Measurements from ENCODE around the gene PCID2. TPM values are rescaled to one million over a fixed set of nuclear protein-coding genes. Genes with fewer than 3 reads are reported as not detected.
"Not testable (repeated sequence)": the region's sequence is repeated elsewhere in the genome, so short reads cannot be mapped to it uniquely, and the experiment has no call there.

Gene PCID2
- 10 to 100 TPM; 24.9 to 42.1 (median 36.8) TPM for total RNA-seq

GRCh38 chr13:113208421-113209335, at the start of gene PCID2:
Gene PCID2, minus strand, starts transcription at chr13:113208669. Its CDS starts 35 bp downstream, at chr13:113208634.
- peaks cover 0 to 46% (median 11%) of the 10 kb centered on the region in 4 donors for H3K4me1 ChIP-seq
- no peaks in the 10 kb centered on the region for H3K9me3 ChIP-seq
- H3K27ac ChIP-seq = peak within 1 kb of the TSS; percentile 98 to 100 (median 98)
- peak; percentile 89 to 95 (median 95) for DNase-seq
- no peaks in the 10 kb centered on the region for H3K27me3 ChIP-seq
- peaks cover 0 to 11% (median 0%) of the 10 kb centered on the region in 3 donors for H3K36me3 ChIP-seq
- TF ChIP-seq POLR2A (IDR thresholded peaks at IDR 0.05) (peak; percentile 66 to 69), CTCF (IDR thresholded peaks at IDR 0.05) (no peak)
- peak within 1 kb of the TSS; percentile 69 to 98 (median 84) for H3K4me3 ChIP-seq

- peaks cover 0 to 84% (median 0%) of the 10 kb centered on the region in 3 donors for H3K36me3 ChIP-seq
- not testable (repeated sequence) for H3K27ac ChIP-seq, H3K9me3 ChIP-seq, H3K4me1 ChIP-seq, H3K4me3 ChIP-seq, H3K27me3 ChIP-seq, DNase-seq
These were observed 49.4 kb upstream of the PCID2 start for GRCh38 chr13:113257908-113258307.

- Histone ChIP-seq H3K36me3 (peaks cover 0 to 89% (median 0%) of the 10 kb centered on the region in 3 donors), H3K4me3 (no peak overlapping the region), H3K9me3 (no peaks in the 10 kb centered on the region), H3K27ac (no peak overlapping the region), H3K4me1 (no peaks in the 10 kb centered on the region), H3K27me3 (no peaks in the 10 kb centered on the region)
- no peak for DNase-seq
- TF ChIP-seq POLR2A (IDR thresholded peaks at IDR 0.05) (no peak), CTCF (IDR thresholded peaks at IDR 0.05) (no peak)
These were observed 44.1 kb upstream of the PCID2 start for GRCh38 chr13:113252516-113253095.

- Histone ChIP-seq H3K4me1 (no peaks in the 10 kb centered on the region), H3K9me3 (no peaks in the 10 kb centered on the region), H3K27me3 (no peaks in the 10 kb centered on the region), H3K4me3 (no peak overlapping the region), H3K27ac (no peak overlapping the region), H3K36me3 (peaks cover 0 to 99% (median 0%) of the 10 kb centered on the region in 3 donors)
- no peak for DNase-seq
- no peak for TF ChIP-seq POLR2A (IDR thresholded peaks at IDR 0.05)
- no peak for TF ChIP-seq CTCF (IDR thresholded peaks at IDR 0.05)
These were observed 37.7 kb upstream of the PCID2 start for GRCh38 chr13:113245849-113246796.

GRCh38 chr13:113243847-113244246, 35.4 kb upstream of the PCID2 start:
- Histone ChIP-seq H3K4me3 (no peak overlapping the region), H3K36me3 (peaks cover 0 to 99% (median 0%) of the 10 kb centered on the region in 3 donors), H3K9me3 (no peaks in the 10 kb centered on the region), H3K27ac (no peak overlapping the region), H3K27me3 (no peaks in the 10 kb centered on the region), H3K4me1 (no peaks in the 10 kb centered on the region)
- DNase-seq = no peak
- TF ChIP-seq POLR2A (IDR thresholded peaks at IDR 0.05) (no peak), CTCF (IDR thresholded peaks at IDR 0.05) (no peak)

- H3K36me3 ChIP-seq = peaks cover 0 to 92% (median 0%) of the 10 kb centered on the region in 3 donors
- H3K27me3 ChIP-seq, H3K9me3 ChIP-seq, H3K27ac ChIP-seq, DNase-seq, H3K4me1 ChIP-seq, H3K4me3 ChIP-seq: not testable (repeated sequence)
These were observed 33.2 kb upstream of the PCID2 start for GRCh38 chr13:113241623-113242022.

Measured in Peyer's patch (tissue), 4 donors.